ENCODE data around the gene JAG1.
"Not testable (repeated sequence)": the region's sequence is repeated elsewhere in the genome, so short reads cannot be mapped to it uniquely, and the experiment has no call there.

JAG1 gene

DNA sequence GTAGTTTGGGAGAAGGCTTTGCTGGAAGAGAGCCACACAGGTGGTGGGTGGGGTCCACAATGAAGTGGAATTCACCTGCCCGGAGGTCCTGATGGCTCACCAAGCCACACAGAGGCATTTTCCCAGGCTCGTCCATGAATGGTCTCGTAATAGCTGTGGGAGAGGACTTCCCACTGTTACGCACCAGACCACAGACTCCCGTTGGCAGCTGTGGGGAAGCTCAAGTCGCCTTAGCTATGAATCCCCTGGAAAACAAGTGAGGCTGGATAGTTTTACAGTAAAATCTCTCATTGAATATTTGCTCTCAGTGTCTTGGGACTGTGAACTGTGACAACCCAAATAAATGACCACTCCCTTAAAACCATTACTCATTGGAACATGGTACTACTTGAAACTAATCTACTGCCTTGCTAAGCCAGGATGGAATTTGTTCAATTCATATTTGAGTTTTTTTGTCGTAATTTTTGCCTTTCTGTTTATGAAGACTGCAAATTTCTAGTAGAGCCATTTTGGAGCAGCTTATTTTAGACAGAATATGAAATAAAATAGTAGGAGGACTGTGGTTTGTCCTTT lies 79.4 kb downstream of the JAG1 start:
- FAIRE-seq (no peak), DNase-seq (ENCODE audit: extremely low spot score, insufficient read length, low read depth) (no peak)

- DNase-seq (ENCODE audit: extremely low spot score, insufficient read length, low read depth) (no peak), FAIRE-seq (no peak)
Measured at GRCh38 chr20:10591946-10592521, 81.8 kb downstream of the JAG1 start.

DNA sequence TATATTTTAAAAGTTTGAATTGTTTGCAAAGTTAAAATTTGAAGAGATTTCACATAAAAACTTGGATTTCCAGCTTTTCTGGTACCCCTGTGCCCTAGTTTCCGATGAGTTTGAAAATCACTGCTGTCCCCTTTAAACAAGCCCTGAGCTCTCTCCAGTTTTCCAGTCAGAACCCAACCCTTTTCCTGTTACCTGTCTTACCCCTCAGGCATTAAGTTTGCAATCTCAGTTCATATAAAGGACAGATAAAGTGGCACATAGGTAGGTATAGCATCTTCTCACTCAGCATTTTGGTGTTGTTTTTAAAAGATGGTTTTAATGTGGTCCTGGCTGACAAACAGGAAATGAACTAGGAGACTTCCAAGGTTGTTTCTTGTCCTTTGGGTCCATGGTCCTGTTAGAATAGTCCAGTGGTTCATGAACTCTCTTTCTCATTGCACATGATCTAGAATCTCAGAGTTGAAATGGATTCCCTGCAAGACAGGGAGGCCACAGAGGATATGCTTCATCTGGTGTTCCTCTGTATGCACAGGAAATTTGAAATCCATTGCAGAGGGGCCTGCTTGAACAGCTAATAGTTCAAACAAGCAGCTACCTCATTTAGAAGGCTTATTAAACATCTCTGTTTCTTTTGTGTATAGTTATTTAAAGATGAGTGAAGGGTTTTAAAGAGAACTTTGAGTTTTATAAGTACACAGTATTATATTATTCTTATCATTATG lies 82.7 kb downstream of the JAG1 start:
- FAIRE-seq (no peak), DNase-seq (ENCODE audit: extremely low spot score, insufficient read length, low read depth) (no peak)

DNA sequence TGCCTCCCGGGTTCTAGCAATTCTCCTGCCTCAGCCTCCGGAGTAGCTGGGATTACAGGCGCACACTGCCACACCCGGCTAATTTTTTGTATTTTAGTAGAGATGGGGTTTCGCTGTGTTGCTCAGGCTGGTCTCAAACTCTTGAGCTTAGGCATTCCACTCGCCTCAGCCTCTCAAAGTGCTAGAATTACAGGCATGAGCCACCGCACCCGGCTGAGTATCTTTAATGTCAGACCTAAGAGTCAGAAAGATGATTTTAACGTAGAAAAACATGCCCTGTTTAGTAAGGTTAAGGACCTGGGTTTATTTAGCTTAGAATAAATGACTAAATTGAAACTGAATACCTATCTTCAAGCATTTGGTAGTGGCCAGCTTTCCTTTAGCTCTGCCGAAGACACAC lies 83.4 kb downstream of the JAG1 start:
- not testable (repeated sequence) for FAIRE-seq; DNase-seq (ENCODE audit: extremely low spot score, insufficient read length, low read depth)
